NCI-H128 (cell line): ENCODE measurements around the gene TUBD1.
"Not testable (repeated sequence)": the region's sequence is repeated elsewhere in the genome, so short reads cannot be mapped to it uniquely, and the experiment has no call there.

ENCODE experiments used
- DNase-seq: peaks from one replicate; lab custom pipeline; 2025; ENCODE audit not compliant: unreplicated experiment; lab: John Stamatoyannopoulos, UW

Gene TUBD1, protein sequence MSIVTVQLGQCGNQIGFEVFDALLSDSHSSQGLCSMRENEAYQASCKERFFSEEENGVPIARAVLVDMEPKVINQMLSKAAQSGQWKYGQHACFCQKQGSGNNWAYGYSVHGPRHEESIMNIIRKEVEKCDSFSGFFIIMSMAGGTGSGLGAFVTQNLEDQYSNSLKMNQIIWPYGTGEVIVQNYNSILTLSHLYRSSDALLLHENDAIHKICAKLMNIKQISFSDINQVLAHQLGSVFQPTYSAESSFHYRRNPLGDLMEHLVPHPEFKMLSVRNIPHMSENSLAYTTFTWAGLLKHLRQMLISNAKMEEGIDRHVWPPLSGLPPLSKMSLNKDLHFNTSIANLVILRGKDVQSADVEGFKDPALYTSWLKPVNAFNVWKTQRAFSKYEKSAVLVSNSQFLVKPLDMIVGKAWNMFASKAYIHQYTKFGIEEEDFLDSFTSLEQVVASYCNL

DNA sequence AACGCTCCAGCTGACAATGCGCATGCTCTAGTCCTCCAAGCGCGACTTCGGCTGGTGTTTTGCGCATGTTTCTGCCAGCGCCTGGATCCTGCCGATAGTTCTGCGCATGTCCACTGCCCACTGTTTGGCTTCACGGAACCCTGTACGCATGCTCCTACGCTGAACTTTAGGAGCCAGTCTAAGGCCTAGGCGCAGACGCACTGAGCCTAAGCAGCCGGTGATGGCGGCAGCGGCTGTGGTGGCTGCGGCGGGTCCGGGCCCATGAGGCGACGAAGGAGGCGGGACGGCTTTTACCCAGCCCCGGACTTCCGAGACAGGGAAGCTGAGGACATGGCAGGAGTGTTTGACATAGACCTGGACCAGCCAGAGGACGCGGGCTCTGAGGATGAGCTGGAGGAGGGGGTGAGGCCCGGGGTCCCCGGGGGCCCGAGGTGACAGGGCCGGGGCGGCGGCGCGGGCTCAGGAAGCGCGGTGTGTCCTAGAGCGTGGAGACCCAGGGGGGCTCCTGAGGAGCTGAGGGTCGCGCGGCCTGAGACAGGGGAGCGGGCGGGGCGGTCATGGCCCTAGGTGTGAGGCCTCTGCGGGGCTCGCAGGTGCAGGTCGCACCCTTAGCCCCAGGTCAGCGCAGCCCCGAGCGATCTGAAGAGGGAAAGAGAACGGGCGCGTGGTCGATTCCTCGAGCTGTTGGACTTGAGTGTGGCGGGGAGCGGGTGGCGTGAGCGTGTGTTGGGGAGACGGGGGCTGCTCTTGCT is at the start of gene TUBD1, which contains the start of gene RPS6KB1:
Gene TUBD1, minus strand, starts transcription at position 20 of the 752 bp plus-strand sequence. CDS start 1,941 bp downstream, outside the sequence.
Gene RPS6KB1, plus strand, starts transcription at position 198 of the 752 bp plus-strand sequence. Its CDS starts 64 bp downstream, at position 262.
- peak; percentile 94 for DNase-seq

DNA sequence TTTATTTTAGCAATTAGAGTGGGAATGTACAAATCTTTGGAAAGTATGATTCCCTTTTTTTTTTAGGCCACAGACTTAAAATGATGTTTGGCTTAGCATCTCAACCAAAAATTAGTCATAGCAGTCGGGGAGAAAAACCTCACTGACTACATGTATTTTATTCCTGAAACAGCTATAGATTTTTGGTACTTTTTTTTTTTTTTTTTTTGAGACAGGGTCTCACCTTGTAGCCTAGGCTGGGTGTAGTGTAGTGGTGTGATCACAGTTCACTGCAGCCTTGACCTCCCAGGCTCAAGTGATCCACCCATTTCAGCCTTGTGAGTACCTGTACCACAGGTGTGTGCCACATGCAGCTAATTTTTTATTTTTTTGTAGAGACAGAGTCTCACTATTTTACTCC is 48.4 kb upstream of the TUBD1 start:
- no peak for DNase-seq

DNA sequence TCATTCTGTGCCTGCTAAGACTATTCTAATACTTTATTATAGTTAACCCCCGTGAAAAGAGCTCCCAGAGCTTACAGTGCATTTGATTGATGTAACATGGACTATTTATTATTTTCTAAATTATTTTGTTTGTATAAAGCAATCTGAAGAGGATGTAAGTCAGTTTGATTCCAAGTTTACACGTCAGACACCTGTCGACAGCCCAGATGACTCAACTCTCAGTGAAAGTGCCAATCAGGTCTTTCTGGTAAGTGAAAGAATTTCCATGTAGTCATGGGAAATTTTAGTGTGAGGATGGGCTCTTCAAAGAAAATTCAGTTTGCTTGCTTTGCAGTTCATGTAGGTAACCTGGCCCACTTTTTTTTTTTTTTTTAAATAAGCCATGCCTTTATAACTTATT is 48.0 kb upstream of the TUBD1 start:
- not testable (repeated sequence) for DNase-seq

DNA sequence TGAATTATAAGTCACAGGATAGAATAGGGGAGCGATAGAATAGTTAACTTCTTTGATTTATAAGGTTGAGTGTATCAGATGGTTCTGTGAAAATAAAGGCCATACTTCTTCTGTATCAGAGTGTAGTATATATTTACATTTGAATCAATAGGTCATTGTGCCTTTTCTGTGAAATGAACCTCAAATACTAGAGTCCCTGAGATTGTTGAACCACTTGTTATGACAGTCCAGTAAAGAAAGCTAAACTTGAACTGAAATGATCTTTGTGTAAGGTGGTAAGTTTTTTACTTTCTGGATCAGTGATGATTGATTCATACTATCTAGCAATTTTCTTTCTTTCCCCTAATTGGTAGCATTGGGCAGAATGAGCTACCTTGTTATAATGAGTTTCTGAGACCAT is 40.6 kb upstream of the TUBD1 start:
- not testable (repeated sequence) for DNase-seq

DNA sequence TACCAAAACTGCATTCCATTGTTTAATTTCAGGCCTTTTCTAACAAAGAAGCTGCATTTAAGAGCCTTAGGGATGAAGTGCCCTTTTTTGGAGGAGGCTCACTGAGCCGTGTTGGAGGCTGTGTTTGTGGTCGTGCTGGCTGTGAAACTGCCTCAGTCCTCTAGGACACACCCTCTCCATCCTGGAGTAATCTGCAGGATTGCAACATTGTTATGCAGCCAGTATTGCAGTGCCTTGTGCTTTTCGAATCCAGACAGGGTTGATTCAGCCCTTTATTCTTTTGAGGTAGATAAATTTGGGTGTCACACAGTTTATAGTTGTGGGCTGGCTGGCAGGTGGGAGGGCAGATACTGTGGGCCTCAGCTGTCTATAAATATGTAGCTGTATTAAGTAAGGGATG is 38.0 kb upstream of the TUBD1 start:
- not testable (repeated sequence) for DNase-seq

DNA sequence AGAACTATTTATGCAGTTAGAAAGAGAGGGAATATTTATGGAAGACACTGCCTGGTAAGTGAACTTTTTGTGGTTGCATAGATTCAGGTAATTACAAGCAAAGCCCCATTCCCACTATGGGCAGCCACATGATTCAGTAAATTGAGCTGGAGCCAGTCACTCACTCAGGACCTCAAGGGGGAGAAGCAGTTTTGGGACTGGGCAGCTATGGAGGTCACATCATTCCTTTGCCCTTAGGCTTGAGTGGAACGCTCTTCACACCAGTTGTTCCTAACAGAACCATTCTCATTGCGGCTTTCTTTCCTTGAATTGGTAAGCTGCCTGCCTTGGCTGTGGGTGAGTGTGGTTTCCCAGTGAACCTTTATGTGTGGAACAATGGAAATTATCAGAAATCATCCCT is 37.4 kb upstream of the TUBD1 start:
- DNase-seq: not testable (repeated sequence)

DNA sequence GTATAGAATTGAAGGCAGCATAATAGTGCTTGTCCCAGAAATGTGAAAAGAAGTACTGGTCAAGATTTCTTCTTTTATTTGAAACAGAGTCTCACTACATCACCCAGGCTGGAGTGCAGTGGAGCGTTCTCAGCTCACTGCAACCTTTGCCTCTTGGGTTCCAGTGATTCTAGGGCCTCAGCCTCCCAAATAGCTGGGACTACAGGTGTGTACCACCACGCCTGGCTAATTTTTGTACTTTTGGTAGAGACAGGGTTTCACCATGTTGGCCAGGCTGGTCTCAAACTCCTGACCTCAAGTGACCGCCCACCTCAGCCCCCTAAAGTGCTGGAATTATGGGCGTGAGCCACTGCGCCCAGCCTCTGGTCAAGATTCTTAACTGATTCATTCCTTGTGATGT is 27.9 kb upstream of the TUBD1 start:
- DNase-seq: not testable (repeated sequence)

DNA sequence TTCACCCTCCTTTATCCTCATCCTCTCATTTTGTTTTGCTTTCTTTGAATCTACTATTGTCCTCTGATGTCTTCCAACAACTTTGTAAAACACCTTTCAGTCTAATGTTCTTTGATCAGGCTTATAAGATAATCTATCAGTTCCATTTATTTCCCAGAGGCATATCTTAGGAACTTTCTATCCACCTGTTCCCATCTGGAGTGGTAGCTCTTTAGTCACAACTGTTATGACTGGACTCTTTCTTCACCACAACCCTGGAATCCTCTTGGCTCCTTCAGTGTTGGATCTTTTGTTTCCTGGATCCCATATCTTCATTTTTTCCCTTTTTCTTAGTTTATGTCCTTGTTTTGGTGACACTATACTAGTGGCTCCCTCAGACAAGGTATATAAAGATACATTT is 23.7 kb upstream of the TUBD1 start:
- no peak for DNase-seq

DNA sequence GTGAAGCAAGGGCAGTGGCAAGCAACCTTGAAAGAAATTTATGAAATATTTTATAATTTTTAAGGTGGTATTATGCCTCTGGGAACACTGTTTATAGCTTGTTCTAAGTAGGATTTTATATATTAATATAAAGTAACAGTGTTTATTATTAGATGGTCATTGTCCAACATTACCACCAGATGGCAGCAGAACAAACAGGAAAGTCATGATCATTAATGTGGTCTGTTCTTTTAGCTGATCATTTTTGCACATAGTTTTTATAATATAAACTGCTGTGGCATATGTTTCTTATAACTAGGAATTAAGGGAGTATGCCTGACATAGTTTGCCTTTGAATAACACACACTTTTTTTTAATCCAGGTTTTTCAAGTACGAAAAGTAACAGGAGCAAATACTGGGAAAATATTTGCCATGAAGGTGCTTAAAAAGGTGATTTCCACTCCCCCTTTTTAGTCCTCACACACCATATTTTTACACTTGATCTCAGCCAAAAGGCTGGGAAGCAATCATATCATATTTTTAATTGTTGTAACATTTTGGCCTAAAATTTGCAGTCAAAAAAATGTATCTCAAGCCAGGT is 21.6 kb upstream of the TUBD1 start:
- DNase-seq: peak; percentile 0

DNA sequence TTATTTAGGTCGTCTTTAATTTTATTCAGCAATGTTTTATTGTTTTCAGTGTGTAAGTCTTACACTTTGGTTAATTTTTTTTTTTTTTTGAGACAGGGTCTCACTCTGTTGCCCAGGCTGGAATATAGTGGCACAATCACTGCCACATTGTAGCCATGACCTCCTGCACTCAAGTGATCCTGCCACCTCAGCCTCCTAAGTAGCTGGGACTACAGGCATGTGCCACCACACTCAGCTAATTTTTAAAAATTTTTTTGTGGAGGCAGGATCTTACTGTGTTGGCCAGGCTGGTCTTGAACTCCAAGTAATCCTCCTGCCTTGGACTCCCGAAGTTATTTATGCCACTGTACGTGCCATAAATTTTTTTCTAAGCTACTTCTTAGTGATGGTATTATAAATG is 14.7 kb upstream of the TUBD1 start:
- DNase-seq: no peak

DNA sequence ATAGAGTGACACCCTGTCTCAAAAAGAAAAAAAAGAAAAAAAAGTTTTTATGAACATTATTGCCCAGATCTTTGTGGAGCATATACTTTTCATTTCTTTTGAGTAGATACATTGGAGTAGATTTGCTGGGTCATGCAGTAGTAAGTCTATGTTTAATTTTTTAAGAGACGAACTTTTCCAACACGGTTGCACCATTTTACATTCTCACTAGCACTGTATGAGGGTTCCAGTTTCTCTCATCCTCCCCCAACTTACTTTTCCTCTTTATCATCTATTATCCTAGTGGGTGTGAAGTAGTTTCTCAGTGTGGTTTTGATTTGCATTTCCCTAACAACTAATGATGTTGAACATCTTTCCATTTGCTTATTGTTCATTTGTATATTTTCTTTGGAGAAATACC is 10.7 kb upstream of the TUBD1 start:
- no peak for DNase-seq

DNA sequence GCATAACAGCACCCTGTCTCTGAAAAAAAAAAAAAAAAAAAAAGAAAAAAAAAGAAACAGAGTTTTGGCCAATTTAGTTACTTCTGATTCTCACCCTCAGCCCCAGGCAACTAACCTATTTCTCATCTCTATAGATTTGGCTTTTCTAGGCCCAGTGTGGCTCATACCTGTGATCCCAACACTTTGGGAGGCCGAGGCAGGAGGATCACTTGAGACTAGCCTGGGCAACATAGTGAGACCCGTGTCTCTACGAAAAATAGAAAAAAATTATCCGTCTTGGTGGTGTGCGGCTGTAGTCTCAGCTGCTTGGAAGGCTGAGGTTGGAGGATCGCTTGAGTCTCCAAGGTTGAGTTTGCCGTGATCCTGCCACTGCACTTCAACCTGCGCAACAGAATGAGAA is 8.9 kb upstream of the TUBD1 start:
- no peak for DNase-seq

DNA sequence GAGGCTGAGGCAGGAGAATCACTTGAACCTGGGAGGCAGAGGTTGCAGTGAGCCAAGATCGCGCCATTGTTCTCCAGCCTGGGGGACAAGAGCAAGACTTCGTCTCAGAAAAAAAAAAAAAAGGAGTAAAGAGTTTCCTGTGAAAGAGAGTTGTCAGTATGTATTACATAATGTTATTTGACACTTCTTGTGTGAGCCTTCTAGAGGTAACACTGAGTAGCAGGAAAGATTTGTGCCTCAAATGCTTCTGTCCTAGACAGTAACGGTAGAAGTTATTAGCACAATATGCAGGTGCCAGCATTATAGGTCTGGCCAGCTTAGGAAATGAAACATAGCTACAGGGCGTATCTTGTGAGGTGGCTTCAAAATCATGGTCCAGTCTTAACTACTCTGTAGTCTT is 6.4 kb upstream of the TUBD1 start:
- no peak for DNase-seq

DNA sequence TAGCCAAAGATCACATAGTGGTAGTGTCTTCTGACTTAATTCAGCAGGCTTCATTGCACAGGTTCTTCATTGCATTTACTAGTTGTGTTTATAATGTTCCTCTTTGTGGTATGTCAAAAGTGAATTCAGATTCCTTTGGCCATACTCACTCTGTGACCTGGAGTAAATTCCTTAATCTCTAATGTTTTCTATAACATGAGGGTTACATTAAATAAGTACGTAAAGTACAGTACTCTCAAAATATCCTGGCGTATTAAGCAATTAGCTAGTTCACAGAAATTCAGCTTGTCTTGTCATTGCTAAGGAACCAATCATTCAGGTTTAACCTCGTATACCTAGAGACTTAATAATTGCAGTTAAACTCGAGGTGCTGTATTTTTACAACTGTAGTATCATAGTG is 4.3 kb upstream of the TUBD1 start:
- no peak for DNase-seq

DNA sequence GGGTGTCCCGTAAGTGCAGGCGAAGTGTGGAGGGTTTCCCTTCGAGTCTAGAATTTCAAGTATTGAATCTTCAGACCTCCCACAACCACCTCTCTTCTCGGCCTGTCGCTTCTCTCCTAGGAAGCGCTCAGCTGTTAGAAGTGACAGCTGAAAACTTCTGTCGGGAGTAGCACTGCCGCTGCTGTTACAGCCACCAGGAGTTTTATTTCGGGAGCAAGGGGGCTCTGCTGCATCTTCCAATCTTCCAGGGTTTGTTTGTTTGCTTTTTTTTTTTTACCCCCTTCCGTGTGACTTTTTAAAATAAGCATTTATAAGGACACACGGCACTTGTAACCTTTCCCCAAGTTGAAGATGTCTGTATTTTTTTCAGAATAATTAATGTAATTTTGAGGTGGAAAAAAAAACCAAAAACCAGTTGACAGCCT is 945 bp upstream of the TUBD1 start:
- DNase-seq: no peak

DNA sequence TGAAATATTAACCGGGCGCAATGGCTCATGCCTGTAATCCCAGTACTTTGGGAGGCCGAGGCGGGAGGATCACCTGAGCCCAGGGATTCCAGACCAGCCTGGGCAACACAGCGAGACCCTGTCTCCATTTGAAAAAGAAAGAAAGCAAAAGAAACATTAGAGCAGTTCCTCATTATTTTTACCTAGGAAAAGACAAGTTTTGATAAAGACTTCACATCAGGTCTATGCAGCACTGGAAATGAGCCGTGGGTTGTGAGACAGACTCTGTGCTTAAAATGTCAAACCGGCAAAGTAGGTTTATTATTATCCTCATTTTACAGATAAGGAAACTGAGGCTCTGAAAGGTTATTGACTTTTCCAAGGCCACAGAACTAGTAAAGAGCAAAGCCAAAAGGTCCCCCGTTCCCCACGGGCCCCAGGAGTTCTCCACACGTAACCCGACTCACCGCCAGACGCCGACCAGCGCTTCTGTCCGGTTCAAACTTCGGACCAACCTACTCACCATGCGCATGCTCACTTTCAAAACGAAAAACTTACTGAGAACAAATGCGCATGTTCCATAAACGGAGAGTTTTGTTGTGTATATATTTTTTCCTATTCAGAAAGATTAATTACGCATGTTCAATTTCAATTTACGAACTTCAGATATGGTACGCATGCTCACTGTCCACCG is 356 bp downstream of the TUBD1 start:
- DNase-seq: no peak

DNA sequence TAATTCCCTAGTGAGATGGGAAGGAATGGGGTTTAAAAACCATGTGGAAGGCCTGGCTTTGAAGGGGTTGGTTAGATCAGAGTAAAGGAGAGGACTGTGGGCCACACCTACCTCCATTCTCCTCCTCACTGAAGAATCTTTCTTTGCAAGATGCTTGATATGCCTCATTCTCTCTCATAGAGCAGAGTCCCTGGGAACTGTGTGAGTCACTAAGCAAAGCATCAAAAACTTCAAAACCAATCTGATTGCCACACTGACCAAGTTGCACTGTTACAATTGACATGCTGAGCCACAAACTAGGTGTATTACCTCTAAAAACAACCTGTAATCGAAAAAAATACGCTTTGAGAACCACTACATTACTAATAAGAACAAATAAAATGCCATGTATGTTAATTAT is 2.0 kb downstream of the TUBD1 start:
- no peak for DNase-seq

DNA sequence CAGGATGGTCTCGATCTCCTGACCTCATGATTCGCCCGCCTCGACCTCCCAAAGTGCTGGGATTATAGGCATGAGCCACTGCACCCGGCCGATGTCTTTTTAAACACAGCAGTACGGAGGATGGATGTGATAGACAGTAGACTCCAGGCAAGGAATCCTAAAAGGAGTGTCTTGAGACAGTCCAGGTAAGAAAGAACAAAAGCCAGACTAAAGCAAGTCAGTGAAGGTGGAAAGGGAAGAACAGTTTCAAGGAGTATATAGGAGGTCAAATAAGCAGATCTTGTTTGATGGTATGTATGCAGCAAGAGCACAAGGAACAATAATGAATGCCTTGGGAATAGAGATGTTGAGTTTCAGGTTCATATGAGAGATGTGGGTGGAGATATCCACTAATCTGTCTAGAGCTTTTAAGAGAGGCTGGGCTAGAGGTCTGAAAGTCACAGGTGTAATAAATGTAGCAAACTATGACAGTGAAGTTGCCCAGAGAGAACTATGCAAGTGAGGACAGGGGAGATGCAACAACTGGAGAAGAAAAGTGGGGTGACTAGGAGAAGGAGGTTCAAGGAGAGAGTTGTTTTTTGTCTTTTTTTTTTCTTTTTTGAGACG is 4.5 kb downstream of the TUBD1 start:
- no peak for DNase-seq

DNA sequence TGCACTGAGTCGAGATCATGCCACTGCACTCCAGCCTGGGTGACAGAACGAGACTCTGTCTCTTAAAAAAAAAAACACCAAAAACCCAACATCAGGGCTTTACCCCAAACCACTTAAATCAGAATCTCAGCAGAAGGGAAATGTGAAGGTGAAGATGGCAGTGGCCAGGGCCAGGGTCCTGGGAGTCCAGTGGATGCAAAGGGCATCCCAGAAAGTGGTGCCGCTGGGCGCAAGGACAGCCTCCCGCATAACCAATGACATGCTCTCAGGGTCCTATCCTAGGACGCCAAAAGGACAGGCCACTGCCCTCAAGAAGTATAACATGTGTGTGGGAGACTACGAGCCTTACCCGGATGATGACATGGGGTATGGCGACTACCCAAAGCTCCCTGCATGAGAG is 7.9 kb downstream of the TUBD1 start:
- no peak for DNase-seq

DNA sequence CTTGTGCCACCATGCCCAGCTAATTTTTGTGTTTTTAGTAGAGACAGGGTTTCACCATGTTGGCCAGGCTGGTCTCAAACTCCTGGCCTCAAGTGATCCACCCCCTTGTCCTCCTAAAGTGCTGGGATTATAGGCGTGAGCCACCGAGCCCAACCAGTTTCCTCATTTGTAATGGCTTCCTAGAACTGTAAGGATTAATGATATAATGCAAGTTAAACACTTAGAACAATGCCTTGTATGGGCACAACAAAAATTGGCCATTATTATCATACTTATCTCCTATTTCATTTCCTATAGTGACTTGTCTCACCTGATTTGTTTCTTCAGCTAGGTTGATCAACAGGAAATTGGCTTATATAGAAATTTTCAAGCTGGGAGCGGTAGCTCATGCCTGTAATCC is 14.1 kb downstream of the TUBD1 start:
- no peak for DNase-seq

DNA sequence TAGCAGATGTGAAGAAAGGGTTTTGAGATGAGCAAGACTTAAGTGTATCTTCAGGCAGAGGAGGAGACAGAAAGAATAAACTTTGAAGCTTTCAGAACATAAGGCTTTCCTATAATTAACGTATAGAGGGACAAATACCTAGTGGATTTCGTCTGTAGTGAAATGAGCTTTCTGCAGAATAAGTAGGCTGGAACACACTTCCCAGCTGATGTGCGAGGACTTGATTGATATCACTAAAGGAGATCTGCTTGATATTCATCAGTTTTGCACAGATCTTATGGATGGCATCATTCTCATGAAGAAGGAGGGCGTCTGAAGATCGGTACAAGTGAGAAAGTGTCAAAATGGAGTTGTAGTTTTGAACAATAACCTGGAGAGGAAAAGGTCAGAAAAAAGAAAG is 14.8 kb downstream of the TUBD1 start:
- no peak for DNase-seq
